Measurements from ENCODE around the gene AXIN1.

DNA sequence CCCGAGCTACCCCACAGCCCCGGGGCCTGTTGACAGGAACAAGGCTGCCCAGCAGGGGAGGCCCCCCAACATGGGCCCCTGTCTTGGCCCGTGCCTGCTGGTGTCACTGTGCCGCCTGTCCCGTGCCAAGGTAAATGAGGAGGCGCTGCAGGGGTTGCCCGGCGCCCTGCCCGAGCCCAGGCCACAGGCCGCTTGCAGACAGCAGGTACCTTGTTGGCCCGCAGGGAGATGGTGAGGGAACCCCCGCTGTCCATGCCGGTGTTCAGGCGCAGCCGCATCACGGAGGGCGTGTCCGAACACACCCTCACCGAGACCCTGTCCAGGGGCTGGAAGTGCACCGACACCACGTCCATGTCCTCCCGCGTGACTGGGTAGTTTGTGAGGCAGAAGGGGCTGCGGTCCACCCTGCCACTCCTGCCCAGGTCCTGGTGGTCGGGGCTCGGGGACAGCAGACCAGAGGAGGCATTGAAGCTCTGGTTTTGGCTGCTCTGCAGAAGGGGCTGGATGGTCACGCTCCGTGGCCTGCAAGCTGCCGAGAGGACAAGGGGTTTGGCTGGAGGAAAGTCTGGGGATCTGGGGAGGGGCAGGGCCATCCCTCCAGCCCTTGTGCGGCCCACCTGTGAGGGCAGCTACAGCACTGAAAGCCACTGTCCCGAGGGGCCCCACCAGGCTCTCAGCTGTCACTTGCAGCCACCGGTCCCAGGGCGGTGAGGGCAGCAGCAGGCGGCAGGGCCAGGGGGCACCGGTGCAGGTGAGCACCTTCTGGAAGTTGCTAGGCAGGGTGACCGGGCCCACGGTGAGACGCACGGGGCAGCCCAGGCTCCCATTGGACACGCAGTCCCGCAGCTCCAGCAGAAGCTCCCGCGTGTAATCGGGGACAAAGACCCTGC, 23.6 kb upstream of the AXIN1 start:
- TF ChIP-seq CTCF (IDR thresholded peaks at IDR 0.05; ENCODE audit: extremely low read depth in 1 of 2, insufficient read depth in 1 of 2, low read depth in 1 of 2, low read length in 2 of 2) (no peak), EZH2 (IDR thresholded peaks at IDR 0.05; ENCODE audit: borderline replicate concordance, low read depth, low read length, severe bottlenecking) (no peak), POLR2A (IDR thresholded peaks at IDR 0.05; ENCODE audit: low read depth, low read length) (no peak), MYC (IDR thresholded peaks at IDR 0.05; ENCODE audit: low read depth, low read length) (no peak), JUN (IDR thresholded peaks at IDR 0.05; ENCODE audit: borderline replicate concordance, insufficient read depth, insufficient read length, low read depth) (no peak), FOS (IDR thresholded peaks at IDR 0.05; ENCODE audit: borderline replicate concordance, insufficient read depth, low read length) (no peak), POLR2AphosphoS5 (IDR thresholded peaks at IDR 0.05; ENCODE audit: insufficient read depth, low read depth, low read length) (no peak)
- TF ChIP-seq, protein P1, sequence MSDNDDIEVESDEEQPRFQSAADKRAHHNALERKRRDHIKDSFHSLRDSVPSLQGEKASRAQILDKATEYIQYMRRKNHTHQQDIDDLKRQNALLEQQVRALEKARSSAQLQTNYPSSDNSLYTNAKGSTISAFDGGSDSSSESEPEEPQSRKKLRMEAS (IDR thresholded peaks at IDR 0.05; ENCODE audit: insufficient read depth, insufficient read length) = no peak

Data from endothelial cell of umbilical vein (primary cell).